HG03354 (cell line): ENCODE data around the gene ZNF273.
A peak's percentile ranks its signal among the peaks of the same experiment; 100 is the strongest.
"Not testable (repeated sequence)": the region's sequence is repeated elsewhere in the genome, so short reads cannot be mapped to it uniquely, and the experiment has no call there.

Experiments used
- ATAC-seq: cut with Tn5 transposase; IDR thresholded peaks from one replicate; pipeline ENCODE4 v1.9.1; 2021; ENCODE audit warnings: mild to moderate bottlenecking; ENCODE audit not compliant: unreplicated experiment, poor library complexity, severe bottlenecking

Gene ZNF273

GRCh38 chr7:64928252-64929187, 25.4 kb downstream of the ZNF273 start:
- ATAC-seq: not testable (repeated sequence)

- ATAC-seq: no peak
These were observed 31.4 kb downstream of the ZNF273 start for GRCh38 chr7:64934478-64934877.

GRCh38 chr7:64938540-64938939, 35.5 kb downstream of the ZNF273 start:
- no peak for ATAC-seq

GRCh38 chr7:64940021-64940420, 36.9 kb downstream of the ZNF273 start:
- not testable (repeated sequence) for ATAC-seq

DNA sequence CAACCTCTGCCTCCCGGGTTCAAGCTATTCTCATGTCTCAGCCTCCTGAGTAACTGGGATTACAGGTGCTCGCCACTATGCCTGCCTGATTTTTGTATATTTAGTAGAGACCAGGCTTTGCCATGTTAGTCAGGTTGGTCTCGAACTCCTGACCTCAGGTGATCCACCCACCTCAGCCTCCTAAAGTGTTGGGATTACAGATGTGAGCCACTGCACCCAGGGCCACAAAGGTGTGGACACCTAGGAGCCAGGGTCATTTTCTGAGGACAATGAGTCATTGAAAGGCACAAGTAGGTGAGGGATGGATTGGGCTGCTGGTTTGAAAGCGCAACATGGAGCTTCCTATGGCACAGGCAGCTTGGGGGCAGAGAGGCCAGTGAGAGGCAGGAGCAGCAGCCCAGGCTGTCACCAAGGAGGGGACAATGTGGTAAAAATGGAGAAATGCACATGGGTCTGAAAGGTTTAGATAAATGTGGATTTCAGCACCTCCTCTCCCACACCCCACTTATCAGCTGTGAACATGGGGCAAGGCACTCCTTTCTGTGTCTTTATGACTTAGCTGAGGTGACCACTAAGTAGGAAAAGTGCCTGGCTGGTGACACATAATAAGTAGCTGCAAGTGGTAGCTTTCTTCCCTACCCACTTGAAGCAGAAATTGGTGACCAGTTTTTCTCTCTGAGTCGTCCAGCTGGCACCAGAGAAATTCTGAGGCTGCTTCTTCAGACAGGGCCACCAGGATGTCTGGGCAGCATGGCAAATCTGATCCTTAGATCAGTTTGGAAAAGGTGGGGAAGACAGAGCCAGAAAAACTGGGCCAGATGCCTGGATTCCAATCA, 41.8 kb downstream of the ZNF273 start:
- ATAC-seq: not testable (repeated sequence)

DNA sequence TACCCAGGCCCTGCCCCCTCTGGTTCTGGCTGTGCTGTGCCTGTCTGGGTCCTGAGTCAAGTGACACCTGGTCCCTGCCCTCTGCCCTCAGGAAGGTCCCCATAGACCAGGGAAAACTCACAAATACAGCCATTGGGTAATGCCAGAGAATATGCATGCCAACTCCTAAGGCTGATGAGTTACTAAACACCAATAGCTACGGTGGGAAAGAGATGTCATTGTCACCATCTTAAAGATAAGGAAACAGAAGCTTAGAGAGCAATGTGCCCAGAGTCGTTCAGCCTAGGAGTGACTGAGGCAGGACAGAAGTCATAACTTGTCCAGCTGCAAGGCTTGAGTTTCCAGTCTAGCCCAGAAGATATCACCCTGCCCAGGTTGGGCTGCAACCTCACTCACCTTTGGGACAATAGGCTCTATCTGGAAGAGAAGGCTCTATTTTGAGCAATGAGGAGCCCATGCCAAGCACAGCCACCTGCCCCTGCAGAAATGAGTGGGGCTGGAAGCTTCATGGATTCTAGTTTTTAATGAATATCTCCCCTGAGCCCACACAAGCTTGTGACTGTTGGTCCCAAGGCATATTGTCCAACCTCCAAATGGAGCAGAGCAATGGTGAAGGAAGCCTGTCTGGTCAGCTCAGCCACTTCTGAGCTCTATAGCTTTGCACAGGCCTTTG, 42.6 kb downstream of the ZNF273 start:
- ATAC-seq: no peak

DNA sequence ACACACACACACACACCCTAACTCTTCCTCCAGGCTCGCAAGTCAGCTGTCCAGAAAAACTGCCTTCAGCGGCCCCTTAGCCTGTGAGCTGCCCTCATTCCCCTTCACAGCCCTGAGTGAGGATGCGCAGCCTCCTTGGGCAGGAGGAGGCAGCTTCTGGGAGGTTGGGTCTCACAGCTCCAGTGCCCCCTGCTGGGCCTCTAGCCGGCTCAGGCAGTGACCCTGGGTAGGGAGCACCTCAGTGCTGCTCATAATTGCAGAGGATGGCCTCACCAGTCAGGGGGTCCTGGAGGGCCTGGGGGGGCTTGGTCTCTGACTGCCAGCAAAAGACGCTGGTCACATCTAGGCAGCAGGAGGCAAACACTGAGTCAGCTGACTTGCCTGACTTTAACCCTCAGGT, 43.7 kb downstream of the ZNF273 start:
- no peak for ATAC-seq

DNA sequence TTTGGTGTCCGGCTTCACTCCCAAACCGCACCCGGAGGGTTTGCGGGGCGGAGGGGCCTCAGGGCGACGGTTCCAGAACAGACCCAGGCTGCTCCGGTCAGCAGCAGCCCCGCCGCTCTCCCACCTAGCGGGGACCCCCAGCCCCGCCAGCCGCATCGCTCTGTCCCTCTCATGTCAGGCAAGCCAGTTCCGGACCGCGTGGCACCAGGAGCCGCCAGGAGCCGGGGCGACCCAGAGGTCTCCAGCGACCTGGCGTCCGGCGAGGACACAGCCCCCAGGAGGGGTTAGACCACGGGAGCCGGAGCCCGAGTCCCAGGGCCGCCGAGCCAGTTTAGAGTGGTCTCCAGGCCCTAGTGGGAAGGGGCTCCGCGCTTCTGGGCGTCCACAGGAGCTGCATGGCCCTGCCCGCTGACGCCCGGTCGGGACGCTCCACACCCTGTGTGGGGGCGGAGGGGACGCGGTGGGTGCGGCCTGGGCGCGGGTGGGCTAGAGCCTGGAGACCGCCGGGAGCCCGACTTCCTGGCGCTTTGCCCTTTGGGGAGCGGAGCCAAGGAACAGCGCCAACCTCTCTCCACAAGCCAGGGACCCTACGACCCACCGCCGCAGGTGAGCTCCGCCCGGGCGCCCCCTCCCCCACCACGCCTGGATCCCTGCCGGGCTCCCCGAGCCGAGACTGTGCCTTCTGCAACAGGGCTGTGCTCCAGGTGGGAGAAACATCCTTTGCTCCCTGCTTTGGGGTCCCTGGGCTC, 44.4 kb downstream of the ZNF273 start:
- no peak for ATAC-seq

DNA sequence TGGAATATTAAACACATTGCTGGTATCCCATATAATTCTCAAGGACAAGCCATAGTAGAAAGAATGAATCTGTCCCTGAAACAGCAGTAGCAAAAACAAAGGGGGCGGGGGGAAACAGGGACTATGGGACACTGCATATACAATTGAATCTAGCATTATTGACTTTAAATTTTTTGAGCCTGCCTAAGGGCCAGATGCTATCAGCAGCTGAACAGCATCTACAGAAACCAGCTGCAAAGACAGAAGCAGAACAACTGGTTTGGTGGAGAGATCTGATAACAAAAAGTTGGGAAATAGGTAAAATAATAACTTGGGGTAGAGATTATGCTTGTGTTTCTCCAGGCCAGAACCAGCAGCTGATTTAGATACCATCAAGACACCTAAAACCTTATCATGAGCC, 45.7 kb downstream of the ZNF273 start:
- not testable (repeated sequence) for ATAC-seq

GRCh38 chr7:64950673-64951072, 47.6 kb downstream of the ZNF273 start:
- ATAC-seq: not testable (repeated sequence)

DNA sequence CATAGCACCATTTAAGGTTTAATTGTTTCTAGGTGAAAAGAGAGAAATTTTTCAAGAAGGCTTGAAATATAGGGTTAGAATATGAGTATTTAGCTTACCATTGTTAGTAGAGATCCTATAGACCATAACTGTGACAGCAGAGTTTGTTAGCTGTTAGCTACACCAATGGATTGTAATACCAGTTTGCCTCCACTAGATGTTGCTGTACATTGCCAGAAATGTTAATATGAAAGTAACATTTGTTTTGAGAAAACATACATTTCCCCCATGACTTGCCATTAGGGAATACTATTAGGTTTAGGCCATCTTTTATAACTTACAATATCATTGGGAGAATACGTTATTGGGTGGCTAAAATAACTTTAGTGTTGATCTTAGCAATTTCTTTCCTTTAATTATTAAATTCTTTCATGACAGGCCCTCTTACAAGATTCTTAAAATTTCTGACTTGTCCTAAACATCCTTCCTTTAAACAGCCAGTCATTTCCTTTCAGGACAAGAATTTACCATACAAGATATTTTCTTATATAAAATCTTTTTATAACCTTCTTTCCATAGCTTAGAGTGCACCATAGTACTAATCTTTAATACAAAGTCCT, 48.3 kb downstream of the ZNF273 start:
- ATAC-seq: peak; percentile 72

- ATAC-seq: no peak
These were observed 56.1 kb downstream of the ZNF273 start for GRCh38 chr7:64959072-64959747.

DNA sequence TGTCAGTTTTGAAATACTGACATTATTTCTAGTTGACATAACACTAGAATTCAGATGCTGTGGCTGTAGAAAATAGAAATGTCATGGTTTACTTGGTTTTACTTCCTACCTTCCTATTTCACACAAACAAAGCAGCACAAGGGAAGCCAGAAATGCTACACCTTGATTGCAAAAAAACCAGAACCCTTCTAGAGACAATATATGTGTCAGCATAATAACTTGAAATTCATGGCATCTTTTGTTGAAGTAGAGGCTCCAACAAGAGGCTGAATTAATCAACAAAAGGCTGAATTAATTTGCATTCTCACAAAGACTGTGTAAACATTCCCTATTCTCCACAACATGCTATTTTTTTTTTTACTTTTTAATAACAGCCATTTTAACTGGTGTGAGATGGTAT, 62.5 kb downstream of the ZNF273 start:
- ATAC-seq: no peak

DNA sequence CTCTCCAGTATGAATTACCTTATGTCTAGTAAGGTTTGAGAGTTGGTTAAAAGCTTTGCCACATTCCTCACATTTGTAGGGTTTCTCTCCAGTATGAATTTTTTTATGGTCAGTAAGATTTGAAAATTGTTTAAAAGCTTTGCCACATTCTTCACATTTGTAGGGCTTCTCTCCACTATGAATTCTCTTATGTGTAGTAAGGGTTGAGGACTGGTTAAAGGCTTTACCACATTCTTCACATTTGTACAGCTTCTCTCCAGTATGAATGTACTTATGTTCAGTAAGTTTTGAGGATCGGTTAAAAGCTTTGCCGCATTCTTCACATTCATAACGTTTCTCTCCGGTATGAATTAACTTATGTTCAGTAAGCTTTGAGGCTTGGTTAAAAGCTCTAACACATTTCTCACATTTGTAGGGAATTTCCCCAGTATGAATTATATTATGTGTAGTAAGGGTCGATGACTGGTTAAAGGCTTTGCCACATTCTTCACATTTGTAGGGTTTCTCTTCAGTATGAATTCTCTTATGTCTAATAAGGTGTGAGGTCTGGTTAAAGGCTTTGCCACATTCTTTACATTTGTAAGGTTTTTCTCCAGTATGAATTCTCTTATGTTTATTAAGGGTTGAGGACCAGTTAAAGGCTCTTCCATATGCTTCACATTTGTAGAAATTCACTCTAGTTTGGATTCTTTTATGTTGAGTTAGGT, 75.6 kb downstream of the ZNF273 start:
- ATAC-seq: no peak
